Measurements from ENCODE around the gene PET100. TPM values are rescaled to one million over a fixed set of nuclear protein-coding genes. Genes with fewer than 3 reads are reported as not detected.
A peak's percentile ranks its signal among the peaks of the same experiment; 100 is the strongest.

PET100 gene
- total and polyA plus RNA-seq, 10 donors: 8.7 to 130 (median 86.8) TPM

GRCh38 chr19:7633698-7634097 is 4.1 kb downstream of the PET100 start, which contains the start of gene PCP2:
PCP2 (minus strand) TSS chr19:7633719; CDS start chr19:7633457, 262 bp downstream.
- TF ChIP-seq, protein P1, sequence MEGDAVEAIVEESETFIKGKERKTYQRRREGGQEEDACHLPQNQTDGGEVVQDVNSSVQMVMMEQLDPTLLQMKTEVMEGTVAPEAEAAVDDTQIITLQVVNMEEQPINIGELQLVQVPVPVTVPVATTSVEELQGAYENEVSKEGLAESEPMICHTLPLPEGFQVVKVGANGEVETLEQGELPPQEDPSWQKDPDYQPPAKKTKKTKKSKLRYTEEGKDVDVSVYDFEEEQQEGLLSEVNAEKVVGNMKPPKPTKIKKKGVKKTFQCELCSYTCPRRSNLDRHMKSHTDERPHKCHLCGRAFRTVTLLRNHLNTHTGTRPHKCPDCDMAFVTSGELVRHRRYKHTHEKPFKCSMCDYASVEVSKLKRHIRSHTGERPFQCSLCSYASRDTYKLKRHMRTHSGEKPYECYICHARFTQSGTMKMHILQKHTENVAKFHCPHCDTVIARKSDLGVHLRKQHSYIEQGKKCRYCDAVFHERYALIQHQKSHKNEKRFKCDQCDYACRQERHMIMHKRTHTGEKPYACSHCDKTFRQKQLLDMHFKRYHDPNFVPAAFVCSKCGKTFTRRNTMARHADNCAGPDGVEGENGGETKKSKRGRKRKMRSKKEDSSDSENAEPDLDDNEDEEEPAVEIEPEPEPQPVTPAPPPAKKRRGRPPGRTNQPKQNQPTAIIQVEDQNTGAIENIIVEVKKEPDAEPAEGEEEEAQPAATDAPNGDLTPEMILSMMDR (IDR thresholded peaks at IDR 0.05 in 8 of 11, conservative IDR thresholded peaks at IDR 0.05 in 3 of 11): no peak
- TF ChIP-seq POLR2AphosphoS5 (IDR thresholded peaks at IDR 0.05) (no peak), POLR2A (IDR thresholded peaks at IDR 0.05) (no peak)
- Histone ChIP-seq H3K36me3 (peaks cover 0 to 24% (median 12%) of the 10 kb centered on the region in 6 donors), H3K4me3 (no peak within 1 kb of the TSS), H3K27ac (no peak within 1 kb of the TSS), H3K4me1 (peaks cover 23 to 66% (median 51%) of the 10 kb centered on the region in 6 donors), H3K27me3 (replicated peaks in 1 of 7) (peaks cover 0 to 14% (median 0%) of the 10 kb centered on the region in 7 donors), H3K9me3 (no peaks in the 10 kb centered on the region)
- DNase-seq: no peak
- intact Hi-C loops (cut with DNase I; ENCODE audit: low total_unique reads): no loop called here
- 64 to 82% (median 76%) methylated on average over 1 to 2 of the region's 2 CpGs for WGBS, 5 donors

DNA sequence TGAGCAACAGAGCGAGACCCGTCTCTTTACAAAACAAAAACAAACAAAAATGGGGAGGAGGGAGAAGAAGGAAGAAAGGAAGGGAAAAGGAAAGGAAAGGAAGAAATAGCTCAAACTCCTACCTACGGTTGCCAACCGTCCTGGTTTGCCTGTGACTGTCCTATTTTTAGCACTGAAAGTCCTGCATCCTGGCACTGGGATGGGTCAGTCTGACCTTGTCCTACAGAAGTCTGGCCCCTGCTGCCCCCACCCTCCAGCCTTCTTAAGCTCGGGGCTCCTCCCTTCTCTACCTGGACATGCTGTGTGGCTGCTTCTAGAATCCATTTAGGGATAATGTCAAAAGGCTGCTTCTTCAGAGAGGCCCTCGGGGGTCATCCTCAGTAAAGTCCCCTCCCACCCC is 6.1 kb downstream of the PET100 start:
- Histone ChIP-seq H3K4me1 (peaks cover 12 to 71% (median 46%) of the 10 kb centered on the region in 6 donors), H3K27me3 (replicated peaks in 1 of 7) (peaks cover 0 to 14% (median 0%) of the 10 kb centered on the region in 7 donors), H3K27ac (no peak overlapping the region), H3K9me3 (no peaks in the 10 kb centered on the region), H3K4me3 (peak overlapping the region in 1 of 8 donors; percentile 87), H3K36me3 (peaks cover 0 to 44% (median 12%) of the 10 kb centered on the region in 6 donors)
- 55 to 81% (median 64%) methylated on average over 6 of the region's 6 CpGs for WGBS, 5 donors
- DNase-seq: no peak
- no peak for TF ChIP-seq POLR2A (IDR thresholded peaks at IDR 0.05)
- TF ChIP-seq, protein P1 (IDR thresholded peaks at IDR 0.05 in 8 of 11, conservative IDR thresholded peaks at IDR 0.05 in 3 of 11): no peak
- no peak for TF ChIP-seq POLR2AphosphoS5 (IDR thresholded peaks at IDR 0.05)
- intact Hi-C loops (cut with DNase I; ENCODE audit: low total_unique reads): no loop called here

- WGBS, 5 donors: 65 to 77% (median 76%) methylated on average over 15 to 16 of the region's 16 CpGs
- peak overlapping the region; percentile 58 to 87 (median 66) for H3K4me3 ChIP-seq
- H3K36me3 ChIP-seq: peaks cover 0 to 48% (median 12%) of the 10 kb centered on the region in 6 donors
- H3K4me1 ChIP-seq: peaks cover 6 to 67% (median 39%) of the 10 kb centered on the region in 6 donors
- no peaks in the 10 kb centered on the region for H3K9me3 ChIP-seq
- intact Hi-C loops (cut with DNase I; ENCODE audit: low total_unique reads): no loop called here
- H3K27me3 ChIP-seq (replicated peaks in 1 of 7): peaks cover 0 to 14% (median 0%) of the 10 kb centered on the region in 7 donors
- no peak for DNase-seq
- peak overlapping the region; percentile 86 to 96 (median 94) for H3K27ac ChIP-seq
- TF ChIP-seq POLR2A (IDR thresholded peaks at IDR 0.05): no peak
Measured at GRCh38 chr19:7636317-7636690, 6.7 kb downstream of the PET100 start.

GRCh38 chr19:7636691-7637373 is 7.2 kb downstream of the PET100 start, which contains the start of gene STXBP2:
STXBP2 (plus strand) TSS chr19:7637110; CDS start chr19:7637150, 40 bp downstream.
- Histone ChIP-seq H3K36me3 (peaks cover 0 to 48% (median 13%) of the 10 kb centered on the region in 6 donors), H3K27ac (peak within 1 kb of the TSS; percentile 86 to 96 (median 94)), H3K4me1 (peaks cover 6 to 62% (median 37%) of the 10 kb centered on the region in 6 donors), H3K4me3 (peak within 1 kb of the TSS; percentile 58 to 87 (median 66)), H3K27me3 (replicated peaks in 1 of 7) (peaks cover 0 to 14% (median 0%) of the 10 kb centered on the region in 7 donors), H3K9me3 (no peaks in the 10 kb centered on the region)
- WGBS, 5 donors: 4 to 5% (median 5%) methylated on average over 26 to 61 of the region's 61 CpGs
- peak; percentile 97 for DNase-seq
- peak; percentile 90 to 96 (median 95) for TF ChIP-seq POLR2AphosphoS5 (IDR thresholded peaks at IDR 0.05)
- TF ChIP-seq POLR2A (IDR thresholded peaks at IDR 0.05): peak in 2 of 3 donors; percentile 31 to 59
- TF ChIP-seq, protein P1 (IDR thresholded peaks at IDR 0.05 in 8 of 11, conservative IDR thresholded peaks at IDR 0.05 in 3 of 11): peak in 10 of 11 experiments; percentile 31 to 73 (median 60)
- intact Hi-C loops (cut with DNase I; ENCODE audit: low total_unique reads): no loop called here

Measured in spleen (tissue), 11 donors.